Neuronal stem cell (in vitro differentiated cells): ENCODE data around the gene CLMN.

Source experiments
- DNase-seq: peaks from one replicate; pipeline ENCODE4 v3.0.0-alpha.2; 2013; ENCODE audit warnings: low spot score
- H2AFZ ChIP-seq: one replicate; pipeline ENCODE4 v1.6.1; 2013; ENCODE audit warnings: mild to moderate bottlenecking, low read length, inconsistent platforms
- H2AK5ac ChIP-seq: 2 replicates; pipeline ENCODE4 v1.6.1; 2013; ENCODE audit warnings: low read depth, mild to moderate bottlenecking, inconsistent platforms, low read length, moderate library complexity, mixed read lengths
- H2BK120ac ChIP-seq: 2 replicates; pipeline ENCODE4 v1.6.1; 2013; ENCODE audit warnings: low read depth, mild to moderate bottlenecking, inconsistent platforms, low read length, moderate library complexity, mixed read lengths
- H2BK12ac ChIP-seq: one replicate; pipeline ENCODE4 v1.6.1; 2013; ENCODE audit warnings: low read length, inconsistent platforms
- H2BK15ac ChIP-seq: 2 replicates; pipeline ENCODE4 v1.6.1; 2013; ENCODE audit warnings: mild to moderate bottlenecking, low read length, inconsistent platforms, mixed read lengths
- H2BK5ac ChIP-seq: one replicate; pipeline ENCODE4 v1.6.1; 2013; ENCODE audit warnings: inconsistent platforms, mild to moderate bottlenecking, low read length, moderate library complexity
- H3K14ac ChIP-seq: one replicate; pipeline ENCODE4 v1.6.1; 2013; ENCODE audit warnings: low read length, inconsistent platforms
- H3K18ac ChIP-seq: 2 replicates; pipeline ENCODE4 v1.6.1; 2013; ENCODE audit warnings: low read length, inconsistent platforms
- H3K23ac ChIP-seq: 2 replicates; pipeline ENCODE4 v1.6.1; 2013; ENCODE audit warnings: low read depth, mild to moderate bottlenecking, mixed read lengths, low read length, inconsistent platforms; ENCODE audit not compliant: poor library complexity
- H3K27ac ChIP-seq: replicated peaks from 3 replicates; pipeline ENCODE4 v1.5.1; 2013; ENCODE audit warnings: low read length, inconsistent platforms
- H3K27me3 ChIP-seq, 3 experiments: 2 replicates each; pipeline ENCODE4 v1.6.1; 2013; ENCODE audit warnings: low read length in 3 of 3, mild to moderate bottlenecking in 2 of 3, inconsistent platforms in 1 of 3, low read depth in 1 of 3, mixed read lengths in 1 of 3, moderate library complexity in 1 of 3; ENCODE audit not compliant: control insufficient read depth in 3 of 3, insufficient read depth in 3 of 3
- H3K36me3 ChIP-seq, 2 donors: replicated peaks in 1 of 2; 2 replicates each; pipeline ENCODE4 v1.6.1; 2013; ENCODE audit warnings: low read length in 2 of 2; ENCODE audit not compliant: control insufficient read depth in 2 of 2, insufficient read depth in 2 of 2
- H3K4ac ChIP-seq: 2 replicates; pipeline ENCODE4 v1.6.1; 2013; ENCODE audit warnings: inconsistent platforms, mild to moderate bottlenecking, low read length, moderate library complexity
- H3K4me1 ChIP-seq, 2 donors: 1 replicate in 1 of 2; 2 replicates in 1 of 2; pipeline ENCODE4 v1.6.1; 2013; ENCODE audit warnings: low read length in 2 of 2, low read depth in 1 of 2; ENCODE audit not compliant: control insufficient read depth in 2 of 2, insufficient read depth in 1 of 2
- H3K4me2 ChIP-seq: one replicate; pipeline ENCODE4 v1.6.1; 2013; ENCODE audit warnings: mild to moderate bottlenecking, low read length, inconsistent platforms; ENCODE audit not compliant: insufficient read depth, poor library complexity, severe bottlenecking
- H3K4me3 ChIP-seq, 2 donors: 2 replicates each; pipeline ENCODE4 v1.5.1; 2013; ENCODE audit warnings: low read length in 2 of 2, mild to moderate bottlenecking in 2 of 2, inconsistent platforms in 1 of 2, moderate library complexity in 1 of 2
- H3K79me1 ChIP-seq: one replicate; pipeline ENCODE4 v1.6.1; 2013; ENCODE audit warnings: low read depth, mild to moderate bottlenecking, inconsistent platforms, low read length, moderate library complexity
- H3K9ac ChIP-seq: one replicate; pipeline ENCODE4 v1.6.1; 2013; ENCODE audit warnings: mild to moderate bottlenecking, low read depth, low read length, inconsistent platforms; ENCODE audit not compliant: poor library complexity
- H3K9me3 ChIP-seq, 2 donors: replicated peaks in 1 of 2; 2 replicates each; pipeline versions ENCODE3 to v1.6.1; 2013; ENCODE audit warnings: low read length in 2 of 2, mild to moderate bottlenecking in 2 of 2, inconsistent platforms in 1 of 2, low read depth in 1 of 2, mixed read lengths in 1 of 2, moderate library complexity in 1 of 2; ENCODE audit not compliant: control insufficient read depth in 2 of 2, insufficient read depth in 1 of 2
- H4K8ac ChIP-seq: one replicate; pipeline ENCODE4 v1.6.1; 2013; ENCODE audit warnings: low read depth, mild to moderate bottlenecking, inconsistent platforms, low read length, moderate library complexity
- H4K91ac ChIP-seq: one replicate; pipeline ENCODE4 v1.6.1; 2013; ENCODE audit warnings: low read length, low read depth, mild to moderate bottlenecking, inconsistent platforms; ENCODE audit not compliant: poor library complexity
- WGBS, 2 donors: extraction: QIAGEN DNeasy Blood & Tissue Kit; methylation state at CpG; one replicate each; pipeline ENCODE4 v1.1.7; 2013; ENCODE audit warnings: missing lambda C conversion rate in 2 of 2, mixed read lengths in 1 of 2; ENCODE audit not compliant: insufficient read length in 2 of 2, insufficient replicate concordance in 1 of 2; ENCODE audit errors: extremely low coverage in 2 of 2; 5-methylcytosine and 5-hydroxymethylcytosine counted together

Gene CLMN

DNA sequence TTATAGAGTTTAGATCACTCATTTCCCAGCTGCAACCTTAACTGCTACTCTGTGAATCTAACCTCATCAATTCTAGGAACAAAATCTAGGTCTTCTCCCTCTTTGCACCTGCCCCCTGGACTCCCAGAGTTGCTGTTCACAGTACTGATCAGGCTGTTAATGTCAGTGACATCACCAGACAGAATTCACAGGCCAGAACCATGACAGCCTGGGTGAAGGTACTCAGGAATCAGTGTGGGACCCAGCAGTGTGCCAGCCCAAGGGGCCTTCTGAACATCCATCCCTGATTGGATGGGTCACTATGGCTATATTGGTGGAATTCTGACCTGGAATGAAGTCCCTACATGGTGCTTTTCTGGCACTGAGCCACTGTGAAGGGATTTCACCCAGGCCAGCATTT, 72.8 kb downstream of the CLMN start:
- Histone ChIP-seq H3K4me2 (no peak overlapping the region), H3K4me1 (peaks cover 10 to 14% of the 10 kb centered on the region in 2 donors)

GRCh38 chr14:95245334-95245733, 74.4 kb downstream of the CLMN start:
- H3K27me3 ChIP-seq = no peaks in the 10 kb centered on the region
- H2BK12ac ChIP-seq = no peak overlapping the region
- no peak overlapping the region for H3K4me2 ChIP-seq
- WGBS, 2 donors = 100% methylated on average over 2 of the region's 2 CpGs; no CpG with 5 or more reads in 1 of the 2 donors
- no peaks in the 10 kb centered on the region for H3K9me3 ChIP-seq
- no peak overlapping the region for H2BK120ac ChIP-seq
- H3K36me3 ChIP-seq = no peaks in the 10 kb centered on the region
- no peak for DNase-seq
- H4K8ac ChIP-seq = no peak overlapping the region
- H2BK5ac ChIP-seq = no peak overlapping the region
- no peak overlapping the region for H3K23ac ChIP-seq
- H2AFZ ChIP-seq = no peak overlapping the region
- H3K4me1 ChIP-seq = peaks cover 6 to 7% of the 10 kb centered on the region in 2 donors
- no peak overlapping the region for H3K14ac ChIP-seq
- no peaks in the 10 kb centered on the region for H3K79me1 ChIP-seq
- H2BK15ac ChIP-seq = no peak overlapping the region
- H3K9ac ChIP-seq = no peak overlapping the region
- H2AK5ac ChIP-seq = no peak overlapping the region
- H3K4me3 ChIP-seq = no peak overlapping the region
- no peak overlapping the region for H3K4ac ChIP-seq
- no peak overlapping the region for H4K91ac ChIP-seq
- no peak overlapping the region for H3K18ac ChIP-seq
- no peak overlapping the region for H3K27ac ChIP-seq

More for the DNA sequence above, 72.8 kb downstream of the CLMN start:
- no peaks in the 10 kb centered on the region for H3K36me3 ChIP-seq
- no peak overlapping the region for H3K14ac ChIP-seq
- H2BK15ac ChIP-seq = no peak overlapping the region
- H3K9me3 ChIP-seq = no peaks in the 10 kb centered on the region
- H2BK12ac ChIP-seq = no peak overlapping the region
- no peak for DNase-seq
- no peak overlapping the region for H3K9ac ChIP-seq
- H3K23ac ChIP-seq = no peak overlapping the region
- H4K91ac ChIP-seq = no peak overlapping the region
- H2BK5ac ChIP-seq = no peak overlapping the region
- no peak overlapping the region for H2AK5ac ChIP-seq
- no peak overlapping the region for H3K4me3 ChIP-seq
- H4K8ac ChIP-seq = no peak overlapping the region
- H3K79me1 ChIP-seq = no peaks in the 10 kb centered on the region
- H2AFZ ChIP-seq = no peak overlapping the region
- no peak overlapping the region for H3K18ac ChIP-seq
- no peak overlapping the region for H2BK120ac ChIP-seq
- H3K27me3 ChIP-seq = no peaks in the 10 kb centered on the region
- no peak overlapping the region for H3K4ac ChIP-seq
- H3K27ac ChIP-seq = no peak overlapping the region

- Histone ChIP-seq H4K91ac (no peak overlapping the region), H2BK15ac (no peak overlapping the region), H3K9me3 (no peaks in the 10 kb centered on the region), H2BK5ac (no peak overlapping the region), H3K18ac (no peak overlapping the region), H3K79me1 (no peaks in the 10 kb centered on the region), H3K4me3 (no peak overlapping the region), H3K36me3 (no peaks in the 10 kb centered on the region), H3K9ac (no peak overlapping the region), H2AFZ (no peak overlapping the region), H3K4me2 (no peak overlapping the region), H4K8ac (no peak overlapping the region), H3K27me3 (no peaks in the 10 kb centered on the region), H3K4ac (no peak overlapping the region), H3K4me1 (peaks cover 3 to 5% of the 10 kb centered on the region in 2 donors), H3K14ac (no peak overlapping the region), H3K23ac (no peak overlapping the region), H2BK12ac (no peak overlapping the region), H3K27ac (no peak overlapping the region), H2AK5ac (no peak overlapping the region), H2BK120ac (no peak overlapping the region)
- no peak for DNase-seq
- WGBS, 2 donors = no CpG with 5 or more reads among the region's 3 CpGs
These were observed 75.1 kb downstream of the CLMN start for GRCh38 chr14:95244587-95244986.

- Histone ChIP-seq H2BK15ac (no peak overlapping the region), H3K4me1 (peaks cover 3 to 5% of the 10 kb centered on the region in 2 donors), H3K27ac (no peak overlapping the region), H2BK12ac (no peak overlapping the region), H3K9ac (no peak overlapping the region), H2BK120ac (no peak overlapping the region), H2AFZ (no peak overlapping the region), H3K4me2 (no peak overlapping the region), H4K8ac (no peak overlapping the region), H3K79me1 (no peaks in the 10 kb centered on the region), H3K9me3 (no peaks in the 10 kb centered on the region), H3K14ac (no peak overlapping the region), H3K36me3 (no peaks in the 10 kb centered on the region), H4K91ac (no peak overlapping the region), H2BK5ac (no peak overlapping the region), H3K4ac (no peak overlapping the region), H3K18ac (no peak overlapping the region), H3K27me3 (no peaks in the 10 kb centered on the region), H2AK5ac (no peak overlapping the region), H3K4me3 (no peak overlapping the region), H3K23ac (no peak overlapping the region)
- DNase-seq = no peak
- no CpG with 5 or more reads among the region's 1 CpG for WGBS, 2 donors
These were observed 76.8 kb downstream of the CLMN start for GRCh38 chr14:95242870-95243269.
